Muscle of leg (tissue), 11 donors: ENCODE measurements around the gene G3BP1. TPM values are rescaled to one million over a fixed set of nuclear protein-coding genes. Genes with fewer than 3 reads are reported as not detected.

Experiments
- DNase-seq: peaks from one replicate; pipeline ENCODE4 v3.0.0; 2013
- H3K27ac ChIP-seq: one replicate; pipeline ENCODE4 v1.5.1; 2013; ENCODE audit warnings: mild to moderate bottlenecking, low read length, control low read depth
- H3K27me3 ChIP-seq: one replicate; pipeline ENCODE4 v1.6.1; 2013; ENCODE audit warnings: low read length; ENCODE audit not compliant: control insufficient read depth, insufficient read depth
- H3K36me3 ChIP-seq: one replicate; pipeline ENCODE4 v1.6.1; 2013; ENCODE audit warnings: low read length; ENCODE audit not compliant: control insufficient read depth, insufficient read depth
- H3K4me1 ChIP-seq: one replicate; pipeline ENCODE4 v1.6.1; 2013; ENCODE audit warnings: low read length; ENCODE audit not compliant: control insufficient read depth, insufficient read depth
- H3K4me3 ChIP-seq: one replicate; pipeline ENCODE4 v1.5.1; 2013; ENCODE audit warnings: low read length, control low read depth
- H3K9me3 ChIP-seq: replicated peaks from 2 replicates; pipeline ENCODE4 v1.6.1; 2013; ENCODE audit warnings: low read depth, low read length; ENCODE audit not compliant: control insufficient read depth
- WGBS: methylation state at CpG from one replicate; pipeline ENCODE4 v1.1.5; 2013; ENCODE audit warnings: missing lambda C conversion rate; ENCODE audit not compliant: insufficient coverage; 5-methylcytosine and 5-hydroxymethylcytosine counted together
- polyA plus RNA-seq, 8 donors: library from polyadenylated mRNA; unstranded; fragments of 120-200 nt; gene quantifications; one replicate each; pipeline versions ENCODE4 v1.2.1 to v1.2.3, GENCODE V29; 2013; ENCODE audit warnings: inconsistent platforms in 1 of 8, low replicate concordance in 1 of 8; ENCODE audit not compliant: insufficient read length in 8 of 8, insufficient read depth in 1 of 8
- total RNA-seq: library from RNA; stranded (reverse); fragments of 120-200 nt; gene quantifications from one replicate; pipeline ENCODE4 v1.2.4, GENCODE V29; 2013

Gene G3BP1
- total and polyA plus RNA-seq, 9 donors = 69.6 to 122 (median 94.4) TPM

DNA sequence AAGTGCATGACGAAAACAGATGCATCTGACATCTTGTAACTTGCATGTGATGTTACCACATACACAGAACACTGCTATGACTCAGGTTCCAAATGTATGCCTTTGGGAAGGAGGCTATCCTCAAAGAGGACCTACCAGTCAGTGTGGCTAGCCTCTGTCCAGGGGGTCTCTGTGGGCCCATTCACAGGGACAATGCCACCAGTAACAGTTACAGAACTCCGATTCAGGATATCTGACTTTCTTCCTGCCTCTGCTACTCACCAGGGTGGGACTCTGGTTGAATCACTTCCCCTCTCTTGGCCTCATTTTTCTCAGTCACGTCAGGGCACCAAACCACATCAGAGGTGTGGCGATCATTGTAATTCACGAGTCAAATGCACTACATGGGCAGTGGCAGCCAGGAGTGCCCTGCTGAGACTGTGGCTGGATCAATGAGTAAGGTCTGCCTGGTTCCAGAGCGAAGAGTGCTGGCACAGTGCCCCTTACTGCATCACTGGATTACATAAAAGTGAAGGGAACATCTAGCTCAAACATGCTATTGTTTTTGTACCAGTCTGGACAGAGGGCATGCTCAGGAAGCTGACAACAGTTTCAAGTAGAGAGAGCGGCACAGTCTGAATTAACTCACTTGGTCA lies 26.6 kb upstream of the G3BP1 start:
- H3K4me3 ChIP-seq = no peak overlapping the region
- H3K27ac ChIP-seq = no peak overlapping the region
- H3K9me3 ChIP-seq = no peaks in the 10 kb centered on the region
- H3K4me1 ChIP-seq = peaks cover 14% of the 10 kb centered on the region
- peaks cover 29% of the 10 kb centered on the region for H3K36me3 ChIP-seq
- DNase-seq = no peak
- WGBS = 80% methylated on average over 6 of the region's 7 CpGs
- H3K27me3 ChIP-seq = no peaks in the 10 kb centered on the region

DNA sequence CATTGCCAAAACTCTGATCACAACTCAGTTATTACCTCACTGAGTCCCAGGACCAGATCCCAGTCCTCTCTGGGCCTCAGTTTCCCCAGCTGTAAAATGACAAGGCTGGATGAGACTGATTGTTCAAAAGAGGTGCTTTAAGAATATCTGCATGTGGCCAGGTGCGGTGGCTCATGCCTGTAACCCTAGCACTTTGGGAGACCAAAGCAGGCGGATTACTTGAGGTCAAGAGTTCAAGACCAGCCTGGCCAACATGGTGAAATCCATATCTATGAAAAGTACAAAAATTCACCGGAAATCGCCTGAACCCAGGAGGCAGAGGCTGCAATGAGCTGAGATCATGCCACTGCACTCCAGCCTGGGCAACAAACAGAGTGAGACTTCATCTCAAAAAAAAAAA lies 21.6 kb upstream of the G3BP1 start:
- Histone ChIP-seq H3K4me1 (peaks cover 2% of the 10 kb centered on the region), H3K9me3 (no peaks in the 10 kb centered on the region), H3K27ac (peak overlapping the region; percentile 17), H3K36me3 (peaks cover 21% of the 10 kb centered on the region), H3K27me3 (no peaks in the 10 kb centered on the region), H3K4me3 (no peak overlapping the region)
- WGBS = no CpG with 5 or more reads among the region's 4 CpGs
- no peak for DNase-seq

DNA sequence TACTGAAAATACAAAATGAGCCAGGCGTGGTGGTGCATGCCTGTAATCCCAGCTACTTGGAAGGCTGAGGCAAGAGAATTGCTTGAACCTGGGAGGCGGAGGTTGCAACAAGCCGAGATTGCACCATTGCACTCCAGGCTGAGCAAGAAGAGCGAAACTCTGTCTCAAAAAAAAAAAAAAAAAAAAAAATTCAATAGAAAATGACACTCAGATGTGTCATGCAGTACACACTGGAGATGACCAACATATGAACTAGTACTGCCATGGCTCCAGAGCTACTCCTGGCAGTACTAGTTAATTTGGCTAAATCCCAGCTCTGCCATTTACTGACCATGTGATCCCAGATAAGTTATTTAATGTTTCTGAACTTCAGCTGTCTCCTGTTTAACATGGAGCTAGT lies 20.7 kb upstream of the G3BP1 start:
- Histone ChIP-seq H3K27me3 (no peaks in the 10 kb centered on the region), H3K9me3 (no peaks in the 10 kb centered on the region), H3K36me3 (peaks cover 12% of the 10 kb centered on the region), H3K4me3 (no peak overlapping the region), H3K27ac (no peak overlapping the region), H3K4me1 (peaks cover 2% of the 10 kb centered on the region)
- DNase-seq = no peak
- WGBS = 100% methylated on average over 1 of the region's 4 CpGs

DNA sequence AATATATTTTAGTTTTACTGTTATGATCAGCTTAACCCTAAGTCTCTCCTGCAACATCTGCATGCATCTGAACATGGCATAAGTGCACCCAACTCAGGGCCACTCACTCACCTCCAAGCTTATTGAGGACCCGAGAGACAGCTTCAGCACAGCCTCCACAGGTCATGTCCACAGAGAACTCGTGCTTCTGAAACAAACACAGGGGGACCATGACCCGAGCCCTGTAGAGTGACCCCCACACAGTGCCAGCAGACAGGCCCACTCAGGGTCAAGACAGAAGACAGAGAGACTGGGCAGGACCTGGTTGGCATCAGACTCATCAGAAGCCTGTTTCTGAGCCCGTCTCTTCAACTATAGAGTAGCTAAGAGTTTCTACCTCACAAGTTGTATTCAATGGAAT lies 20.2 kb upstream of the G3BP1 start:
- peaks cover 9% of the 10 kb centered on the region for H3K36me3 ChIP-seq
- no peak overlapping the region for H3K4me3 ChIP-seq
- no peaks in the 10 kb centered on the region for H3K9me3 ChIP-seq
- no peak overlapping the region for H3K27ac ChIP-seq
- DNase-seq = no peak
- peaks cover 2% of the 10 kb centered on the region for H3K4me1 ChIP-seq
- 96% methylated on average over 3 of the region's 4 CpGs for WGBS
- no peaks in the 10 kb centered on the region for H3K27me3 ChIP-seq

- Histone ChIP-seq H3K9me3 (no peaks in the 10 kb centered on the region), H3K4me1 (peaks cover 17% of the 10 kb centered on the region), H3K27me3 (no peaks in the 10 kb centered on the region), H3K36me3 (peaks cover 7% of the 10 kb centered on the region), H3K27ac (no peak overlapping the region), H3K4me3 (no peak overlapping the region)
- DNase-seq = no peak
- no CpG with 5 or more reads among the region's 3 CpGs for whole genome bisulfite sequencing
These were observed 16.4 kb upstream of the G3BP1 start for GRCh38 chr5:151755383-151755782.

DNA sequence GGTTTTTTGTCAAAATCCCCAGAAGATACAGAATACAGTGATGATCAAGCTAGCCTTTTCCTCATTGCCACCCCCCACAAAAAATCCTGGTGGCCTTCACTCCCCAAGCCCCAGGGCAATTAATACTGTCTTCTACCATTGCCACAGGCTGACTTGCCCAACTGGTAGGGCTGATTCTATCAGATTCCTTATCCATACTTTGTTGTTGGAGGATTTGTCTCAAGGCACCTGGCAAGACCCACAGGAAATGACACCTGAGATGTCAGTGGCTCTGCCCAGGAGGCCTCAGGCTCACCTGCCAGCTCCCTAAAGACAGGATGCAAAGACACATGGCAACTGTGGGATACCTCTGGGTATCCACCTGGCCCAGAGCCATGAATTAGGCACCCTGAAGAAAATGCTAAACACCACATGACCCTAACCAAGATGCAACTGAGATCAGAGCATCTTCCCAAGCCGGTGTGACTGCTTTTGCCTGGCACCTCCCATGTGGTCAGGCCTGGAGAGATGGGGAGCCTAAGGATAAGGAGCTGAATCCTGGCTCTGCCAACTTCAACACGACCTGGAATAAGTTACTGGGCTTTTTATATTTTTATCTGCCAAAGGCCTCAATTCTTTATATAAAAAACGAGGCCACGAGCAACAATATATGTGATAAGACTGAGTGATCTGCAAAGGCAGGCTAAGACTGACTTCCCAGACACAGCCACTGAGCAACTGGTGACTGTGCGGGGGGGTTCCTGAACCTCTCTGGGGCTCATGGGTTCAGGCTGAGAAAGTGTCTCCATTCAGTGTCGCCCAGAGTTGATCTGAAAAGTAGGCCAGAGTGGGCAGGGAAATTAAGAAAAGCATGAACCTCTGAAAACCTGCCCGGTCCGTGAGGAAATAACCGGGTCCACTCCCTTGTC lies 14.3 kb upstream of the G3BP1 start:
- 17% methylated on average over 2 of the region's 9 CpGs for WGBS
- H3K9me3 ChIP-seq = no peaks in the 10 kb centered on the region
- peaks cover 17% of the 10 kb centered on the region for H3K4me1 ChIP-seq
- H3K27me3 ChIP-seq = no peaks in the 10 kb centered on the region
- H3K4me3 ChIP-seq = peak overlapping the region; percentile 87
- H3K27ac ChIP-seq = no peak overlapping the region
- peaks cover 7% of the 10 kb centered on the region for H3K36me3 ChIP-seq
- no peak for DNase-seq

- peak overlapping the region; percentile 87 for H3K4me3 ChIP-seq
- WGBS = no CpG with 5 or more reads among the region's 11 CpGs
- peaks cover 17% of the 10 kb centered on the region for H3K4me1 ChIP-seq
- DNase-seq = peak; percentile 55
- no peaks in the 10 kb centered on the region for H3K27me3 ChIP-seq
- H3K27ac ChIP-seq = peak overlapping the region; percentile 69
- H3K9me3 ChIP-seq = no peaks in the 10 kb centered on the region
- H3K36me3 ChIP-seq = peaks cover 3% of the 10 kb centered on the region
These were observed 13.7 kb upstream of the G3BP1 start for GRCh38 chr5:151758141-151758429.

DNA sequence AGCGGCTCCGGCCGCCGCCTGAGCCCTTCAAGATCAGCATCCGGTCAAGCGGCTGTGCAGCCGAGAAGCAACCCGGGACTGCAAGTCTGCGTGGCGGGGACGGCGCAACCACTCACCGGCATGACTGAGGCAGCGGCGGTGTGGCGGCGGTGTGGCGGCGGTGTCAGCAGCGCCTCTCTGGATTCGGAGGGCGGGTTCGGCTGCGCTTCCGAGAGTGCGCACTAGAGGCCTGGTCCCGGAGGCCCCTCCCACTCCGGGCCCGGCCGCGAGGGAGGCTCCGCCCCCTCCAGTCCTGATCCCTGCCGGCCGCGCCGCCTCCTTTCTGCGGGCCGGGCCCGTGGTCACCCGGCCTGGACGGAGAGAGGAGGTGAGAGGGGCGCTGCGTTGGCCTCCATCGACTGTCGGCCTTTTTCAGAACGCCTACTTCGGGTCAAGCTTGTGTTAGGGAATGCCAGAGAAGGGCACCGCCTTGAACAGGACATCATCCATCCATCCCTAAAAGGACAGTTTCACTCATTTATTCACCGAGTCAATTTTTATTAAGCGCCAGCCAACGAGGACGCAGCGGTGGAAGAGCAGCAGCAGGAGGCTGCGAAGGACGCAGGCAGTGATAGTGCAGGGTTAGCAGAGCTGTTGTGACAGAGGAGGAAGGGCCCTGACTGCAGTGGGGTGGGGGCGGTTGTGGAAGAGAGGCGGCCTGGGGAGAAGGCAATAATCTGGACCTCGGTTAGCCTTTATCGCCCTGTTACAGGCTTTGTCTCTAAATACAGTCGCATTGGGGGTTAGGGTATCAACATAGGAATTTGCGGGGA lies 13.1 kb upstream of the G3BP1 start, which contains the start of gene ATOX1:
ATOX1 (minus strand) TSS at position 202 of the 812 bp plus-strand sequence; CDS start at position 122, 80 bp downstream.
- H3K36me3 ChIP-seq = no peaks in the 10 kb centered on the region
- peak within 1 kb of the TSS; percentile 87 for H3K4me3 ChIP-seq
- no peaks in the 10 kb centered on the region for H3K9me3 ChIP-seq
- no peaks in the 10 kb centered on the region for H3K27me3 ChIP-seq
- H3K27ac ChIP-seq = peak within 1 kb of the TSS; percentile 85
- WGBS = 3% methylated on average over 50 of the region's 61 CpGs
- peak; percentile 96 for DNase-seq
- peaks cover 17% of the 10 kb centered on the region for H3K4me1 ChIP-seq

DNA sequence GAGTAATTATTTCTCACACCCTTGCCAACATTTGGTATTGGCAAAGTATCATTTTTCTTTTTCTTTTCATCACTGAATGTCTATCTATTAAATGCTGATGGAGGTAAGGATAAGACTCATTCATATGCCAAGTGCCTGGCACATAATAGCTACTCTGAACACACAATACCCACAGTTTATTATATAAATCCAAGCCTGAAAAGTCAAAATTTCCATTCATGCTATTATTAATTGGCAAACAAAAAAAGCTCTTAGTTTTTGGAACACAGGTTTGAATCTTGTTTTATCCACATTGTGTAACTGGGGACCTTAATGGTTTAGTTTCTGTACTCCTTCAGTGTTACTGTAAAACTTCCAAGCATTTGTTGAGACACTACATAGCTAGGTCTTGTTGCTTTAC lies 7.0 kb upstream of the G3BP1 start:
- H3K9me3 ChIP-seq = no peaks in the 10 kb centered on the region
- no peaks in the 10 kb centered on the region for H3K36me3 ChIP-seq
- no peaks in the 10 kb centered on the region for H3K27me3 ChIP-seq
- H3K27ac ChIP-seq = no peak overlapping the region
- no peak for DNase-seq
- H3K4me1 ChIP-seq = peaks cover 2% of the 10 kb centered on the region
- H3K4me3 ChIP-seq = no peak overlapping the region

DNA sequence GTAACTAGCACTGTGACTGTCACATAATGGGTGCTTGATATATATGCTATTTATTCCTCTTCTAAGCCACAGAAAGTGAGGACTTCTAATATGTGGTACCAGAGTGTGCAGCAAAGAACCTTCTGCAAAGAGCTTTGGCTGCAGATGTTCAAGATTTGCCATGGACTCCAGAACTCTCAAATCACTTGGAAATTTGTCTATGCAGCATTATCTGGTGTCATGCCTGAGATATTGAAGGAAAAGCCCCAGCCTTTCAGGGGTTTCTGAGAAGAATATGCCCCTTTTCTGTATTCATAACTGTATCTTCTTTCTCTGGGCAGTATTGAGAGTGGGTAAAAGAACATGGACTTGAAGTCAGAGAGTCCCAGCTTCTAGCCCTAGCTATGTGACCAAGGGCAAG lies 4.8 kb upstream of the G3BP1 start:
- no peaks in the 10 kb centered on the region for H3K36me3 ChIP-seq
- H3K4me1 ChIP-seq = peaks cover 11% of the 10 kb centered on the region
- H3K9me3 ChIP-seq = no peaks in the 10 kb centered on the region
- no peak overlapping the region for H3K4me3 ChIP-seq
- no peaks in the 10 kb centered on the region for H3K27me3 ChIP-seq
- no peak overlapping the region for H3K27ac ChIP-seq
- no peak for DNase-seq
